GM12875 (cell line): ENCODE data around the gene NME2.

Experiments used
- H3K4me3 ChIP-seq: one replicate; pipeline ENCODE4 v1.5.1; 2011; ENCODE audit warnings: low read depth, low read length, control low read depth
- TF ChIP-seq, protein P1 (sequence below): IDR thresholded peaks from 2 replicates; pipeline ENCODE4 v1.5.1; 2011; ENCODE audit warnings: low read depth, mild to moderate bottlenecking, control low read depth, inconsistent platforms, low read length, moderate library complexity, borderline replicate concordance; ENCODE audit not compliant: insufficient read depth

Gene NME2

DNA sequence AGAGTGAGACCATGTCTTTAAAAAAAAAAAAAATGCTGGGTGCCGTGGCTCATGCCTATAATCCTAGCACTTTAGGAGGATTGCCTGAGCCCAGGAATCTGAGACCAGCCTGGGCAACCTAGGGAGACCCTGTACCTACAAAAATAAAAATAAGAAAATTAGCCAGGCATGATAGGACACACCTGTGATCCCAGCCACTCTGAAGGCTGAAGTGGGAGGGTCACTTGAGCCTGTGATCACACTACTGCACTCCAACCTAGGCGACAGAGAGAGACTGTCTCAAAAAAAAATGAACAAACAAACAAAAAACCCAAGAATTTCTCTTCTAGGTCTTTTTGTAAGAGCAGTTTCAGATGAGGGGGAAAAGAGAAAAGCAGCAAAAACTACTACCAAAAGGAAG lies 34.6 kb downstream of the NME2 start:
- TF ChIP-seq, protein P1, sequence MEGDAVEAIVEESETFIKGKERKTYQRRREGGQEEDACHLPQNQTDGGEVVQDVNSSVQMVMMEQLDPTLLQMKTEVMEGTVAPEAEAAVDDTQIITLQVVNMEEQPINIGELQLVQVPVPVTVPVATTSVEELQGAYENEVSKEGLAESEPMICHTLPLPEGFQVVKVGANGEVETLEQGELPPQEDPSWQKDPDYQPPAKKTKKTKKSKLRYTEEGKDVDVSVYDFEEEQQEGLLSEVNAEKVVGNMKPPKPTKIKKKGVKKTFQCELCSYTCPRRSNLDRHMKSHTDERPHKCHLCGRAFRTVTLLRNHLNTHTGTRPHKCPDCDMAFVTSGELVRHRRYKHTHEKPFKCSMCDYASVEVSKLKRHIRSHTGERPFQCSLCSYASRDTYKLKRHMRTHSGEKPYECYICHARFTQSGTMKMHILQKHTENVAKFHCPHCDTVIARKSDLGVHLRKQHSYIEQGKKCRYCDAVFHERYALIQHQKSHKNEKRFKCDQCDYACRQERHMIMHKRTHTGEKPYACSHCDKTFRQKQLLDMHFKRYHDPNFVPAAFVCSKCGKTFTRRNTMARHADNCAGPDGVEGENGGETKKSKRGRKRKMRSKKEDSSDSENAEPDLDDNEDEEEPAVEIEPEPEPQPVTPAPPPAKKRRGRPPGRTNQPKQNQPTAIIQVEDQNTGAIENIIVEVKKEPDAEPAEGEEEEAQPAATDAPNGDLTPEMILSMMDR = no peak
- H3K4me3 ChIP-seq = no peak overlapping the region

DNA sequence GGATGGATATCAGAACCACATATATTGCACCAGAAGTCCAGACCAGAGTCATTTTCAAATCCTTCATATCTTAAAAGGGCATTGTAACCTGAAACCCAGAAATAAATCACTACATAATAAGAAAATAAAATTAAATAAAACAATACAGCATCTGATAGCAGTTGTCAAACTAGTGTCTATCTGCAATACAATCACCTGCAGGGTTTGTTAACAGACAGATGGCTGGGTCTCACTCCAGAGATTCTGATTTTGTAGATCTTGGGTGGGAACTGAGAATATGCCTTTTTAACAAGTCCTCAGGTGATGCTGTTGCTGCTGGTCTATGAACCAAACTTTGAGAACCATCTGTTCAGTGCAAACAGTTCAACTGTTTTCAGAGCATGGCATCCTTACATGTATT lies 37.6 kb downstream of the NME2 start:
- TF ChIP-seq, protein P1 = no peak
- H3K4me3 ChIP-seq = no peak overlapping the region

DNA sequence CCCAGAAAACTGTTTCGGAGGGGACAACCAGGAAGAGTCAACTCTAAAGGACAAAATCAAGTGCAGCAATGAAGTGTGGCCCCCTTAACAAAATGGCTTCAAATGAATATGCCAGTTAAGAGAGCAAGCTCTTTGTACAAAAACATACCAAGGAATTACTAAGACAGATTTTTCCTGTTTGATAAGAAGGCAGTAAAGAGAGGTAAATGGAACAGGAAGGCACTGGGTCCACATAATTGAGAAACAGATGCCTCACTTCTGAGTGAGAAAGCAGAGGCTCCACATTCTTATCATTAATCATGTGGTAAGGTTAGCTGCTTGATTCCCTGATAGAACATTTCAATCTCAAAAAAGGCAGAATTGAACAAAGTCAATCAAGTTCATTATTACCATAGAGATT lies 48.7 kb downstream of the NME2 start:
- TF ChIP-seq, protein P1 = no peak
- no peak overlapping the region for H3K4me3 ChIP-seq

DNA sequence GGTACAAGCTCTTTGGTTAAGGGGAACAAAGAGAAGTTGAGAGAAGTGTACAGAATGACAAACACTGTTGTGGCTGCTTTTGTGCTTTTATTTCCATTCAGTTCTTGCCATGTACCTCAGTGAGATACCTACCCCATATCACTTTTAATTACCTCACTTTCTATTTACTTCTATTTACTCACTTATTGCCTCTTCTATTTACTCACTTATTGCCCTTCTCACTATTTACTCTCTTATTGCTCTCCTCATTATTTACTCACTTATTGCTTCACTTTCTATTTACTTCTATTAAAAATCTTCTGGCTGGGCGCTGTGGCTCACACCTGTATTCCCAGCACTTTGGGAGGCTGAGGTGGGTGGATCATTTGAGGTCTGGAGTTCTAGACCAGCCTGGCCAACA lies 51.7 kb downstream of the NME2 start:
- TF ChIP-seq, protein P1 = no peak
- no peak overlapping the region for H3K4me3 ChIP-seq

GRCh38 chr17:51221322-51221721 lies 55.1 kb downstream of the NME2 start:
- H3K4me3 ChIP-seq = no peak overlapping the region
- TF ChIP-seq, protein P1 = no peak
